HEK293 (cell line): Measurements from ENCODE around the gene INO80B.
A peak's percentile ranks its signal among the peaks of the same experiment; 100 is the strongest.

ENCODE experiments used
- CTCF ChIA-PET: fragments of 350-600 bp; formaldehyde crosslinking; extraction: SDS; loops from one replicate; lab custom pipeline; 2021; ENCODE audit warnings: antibody characterized with exemption; lab: Yijun Ruan, JAX
- POLR2A ChIA-PET: fragments of 300-600 bp; formaldehyde crosslinking; extraction: SDS; loops from one replicate; lab custom pipeline; 2020; ENCODE audit warnings: antibody characterized with exemption, inconsistent platforms; lab: Yijun Ruan, JAX
- H3K27ac ChIP-seq: fragments of 200-500 bp; sonication (Bioruptor generic); 2 replicates; pipeline ENCODE4 v1.5.1; 2014; ENCODE audit warnings: low read depth, low read length, control low read depth, inconsistent platforms; ENCODE audit errors: extremely low read depth
- H3K36me3 ChIP-seq, 2 experiments: fragments of 200-500 bp in 1 of 2; sonication (Bioruptor generic) in 1 of 2; 1 replicate in 1 of 2; 2 replicates in 1 of 2; pipeline ENCODE4 v1.5.1; 2014 to 2017; ENCODE audit warnings: inconsistent platforms in 2 of 2, low read length in 2 of 2; ENCODE audit not compliant: control insufficient read depth in 2 of 2, insufficient read depth in 1 of 2
- H3K4me1 ChIP-seq: fragments of 200-500 bp; sonication (Bioruptor generic); 2 replicates; pipeline ENCODE4 v1.5.1; 2014; ENCODE audit warnings: mild to moderate bottlenecking, low read length, inconsistent platforms; ENCODE audit not compliant: control insufficient read depth, insufficient read depth
- H3K4me3 ChIP-seq: 2 replicates; pipeline ENCODE4 v1.5.1; 2011; ENCODE audit warnings: low read depth, mild to moderate bottlenecking, control low read depth, low read length, moderate library complexity
- H3K9me3 ChIP-seq: fragments of 200-500 bp; sonication (Bioruptor generic); 2 replicates; pipeline ENCODE4 v1.5.1; 2014; ENCODE audit warnings: low read depth, low read length, inconsistent platforms; ENCODE audit not compliant: control insufficient read depth, insufficient read depth
- CTCF ChIP-seq: fragments of 450-650 bp; formaldehyde crosslinking; IDR thresholded peaks from 2 replicates; pipeline ENCODE4 v1.5.1; 2016; ENCODE audit warnings: missing biosample characterization, missing genetic modification characterization
- EGR2 ChIP-seq: fragments of 450-650 bp; formaldehyde crosslinking; IDR thresholded peaks from 2 replicates; pipeline ENCODE4 v1.5.1; 2016; ENCODE audit warnings: low read depth, missing biosample characterization, missing genetic modification characterization
- GLI2 ChIP-seq: fragments of 450-650 bp; formaldehyde crosslinking; IDR thresholded peaks from 2 replicates; pipeline ENCODE4; 2017; ENCODE audit warnings: missing biosample characterization, missing genetic modification characterization, low read depth, borderline replicate concordance
- HOXC10 ChIP-seq: sonication (generic); formaldehyde crosslinking; IDR thresholded peaks from 2 replicates; pipeline ENCODE4 v1.8.1; 2023; ENCODE audit warnings: mild to moderate bottlenecking, missing genetic modification reagents
- KLF9 ChIP-seq: fragments of 450-650 bp; formaldehyde crosslinking; IDR thresholded peaks from 2 replicates; pipeline ENCODE4 v1.5.1; 2016; ENCODE audit warnings: missing biosample characterization, missing genetic modification characterization, low read depth
- PRDM1 ChIP-seq: fragments of 450-650 bp; formaldehyde crosslinking; IDR thresholded peaks from 2 replicates; pipeline ENCODE4; 2016; ENCODE audit warnings: missing biosample characterization, missing genetic modification characterization
- TCF7L2 ChIP-seq: IDR thresholded peaks from 2 replicates; pipeline ENCODE4 v1.6.1; 2011; ENCODE audit warnings: low read depth, mild to moderate bottlenecking, inconsistent platforms, low read length, moderate library complexity, borderline replicate concordance
- ZBTB10 ChIP-seq: fragments of 450-650 bp; formaldehyde crosslinking; IDR thresholded peaks from 2 replicates; pipeline ENCODE4 v1.5.1; 2016; ENCODE audit warnings: missing biosample characterization, missing genetic modification characterization
- ZFHX2 ChIP-seq: fragments of 450-650 bp; formaldehyde crosslinking; conservative IDR thresholded peaks from 2 replicates; pipeline ENCODE4 v1.5.1; 2016; ENCODE audit warnings: missing biosample characterization, missing genetic modification characterization
- ZIC2 ChIP-seq: fragments of 450-650 bp; formaldehyde crosslinking; IDR thresholded peaks from 2 replicates; pipeline ENCODE4 v1.5.1; 2016; ENCODE audit warnings: missing biosample characterization, missing genetic modification characterization
- ZNF302 ChIP-seq: fragments of 450-650 bp; formaldehyde crosslinking; IDR thresholded peaks from 2 replicates; pipeline ENCODE4 v1.5.1; 2016; ENCODE audit warnings: missing biosample characterization, missing genetic modification characterization, low read depth
- ZNF510 ChIP-seq: fragments of 450-650 bp; formaldehyde crosslinking; IDR thresholded peaks from 2 replicates; pipeline ENCODE4 v1.5.1; 2018; ENCODE audit warnings: mild to moderate bottlenecking, missing genetic modification characterization, missing biosample characterization; ENCODE audit not compliant: insufficient replicate concordance
- ZNF600 ChIP-seq: fragments of 450-650 bp; formaldehyde crosslinking; IDR thresholded peaks from 2 replicates; pipeline ENCODE4 v1.5.1; 2016; ENCODE audit warnings: missing biosample characterization, missing genetic modification characterization
- ZNF626 ChIP-seq: fragments of 450-650 bp; sonication (Bioruptor Pico); formaldehyde crosslinking; IDR thresholded peaks from 2 replicates; pipeline ENCODE4 v1.5.1; 2018; ENCODE audit warnings: missing biosample characterization, missing genetic modification characterization, inconsistent platforms
- ZNF629 ChIP-seq: fragments of 450-650 bp; formaldehyde crosslinking; IDR thresholded peaks from 2 replicates; pipeline ENCODE4 v1.5.1; 2017; ENCODE audit warnings: missing biosample characterization, missing genetic modification characterization
- ZNF664 ChIP-seq: fragments of 450-650 bp; formaldehyde crosslinking; IDR thresholded peaks from 2 replicates; pipeline ENCODE4 v1.5.1; 2016; ENCODE audit warnings: missing biosample characterization, missing genetic modification characterization
- TF ChIP-seq, protein P1 (sequence below): fragments of 450-650 bp; formaldehyde crosslinking; optimal IDR thresholded peaks from 2 replicates; pipeline ENCODE3; 2016; ENCODE audit warnings: missing biosample characterization, mild to moderate bottlenecking, missing genetic modification characterization
- TF ChIP-seq, protein P2 (sequence below): fragments of 450-650 bp; formaldehyde crosslinking; IDR thresholded peaks from 2 replicates; pipeline ENCODE4 v1.5.1; 2016; ENCODE audit warnings: missing biosample characterization, missing genetic modification characterization
- TF ChIP-seq, protein P3 (sequence below): fragments of 450-650 bp; formaldehyde crosslinking; IDR thresholded peaks from 2 replicates; pipeline ENCODE4 v1.5.1; 2016; ENCODE audit warnings: missing biosample characterization, missing genetic modification characterization, borderline replicate concordance

Gene INO80B

GRCh38 chr2:74407682-74408081, 47.2 kb upstream of the INO80B start (continued):
- TF ChIP-seq CTCF (tag by site-specific recombination) (no peak), ZNF600 (no peak), ZNF629 (tag by site-specific recombination) (no peak), GLI2 (tag by site-specific recombination) (no peak), ZNF302 (tag by site-specific recombination) (no peak), ZNF664 (tag by site-specific recombination) (no peak), PRDM1 (tag by site-specific recombination) (no peak)
- TF ChIP-seq, protein P1, sequence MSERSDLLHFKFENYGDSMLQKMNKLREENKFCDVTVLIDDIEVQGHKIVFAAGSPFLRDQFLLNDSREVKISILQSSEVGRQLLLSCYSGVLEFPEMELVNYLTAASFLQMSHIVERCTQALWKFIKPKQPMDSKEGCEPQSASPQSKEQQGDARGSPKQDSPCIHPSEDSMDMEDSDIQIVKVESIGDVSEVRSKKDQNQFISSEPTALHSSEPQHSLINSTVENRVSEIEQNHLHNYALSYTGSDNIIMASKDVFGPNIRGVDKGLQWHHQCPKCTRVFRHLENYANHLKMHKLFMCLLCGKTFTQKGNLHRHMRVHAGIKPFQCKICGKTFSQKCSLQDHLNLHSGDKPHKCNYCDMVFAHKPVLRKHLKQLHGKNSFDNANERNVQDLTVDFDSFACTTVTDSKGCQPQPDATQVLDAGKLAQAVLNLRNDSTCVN (tag by site-specific recombination) = no peak
- TF ChIP-seq, protein P2, sequence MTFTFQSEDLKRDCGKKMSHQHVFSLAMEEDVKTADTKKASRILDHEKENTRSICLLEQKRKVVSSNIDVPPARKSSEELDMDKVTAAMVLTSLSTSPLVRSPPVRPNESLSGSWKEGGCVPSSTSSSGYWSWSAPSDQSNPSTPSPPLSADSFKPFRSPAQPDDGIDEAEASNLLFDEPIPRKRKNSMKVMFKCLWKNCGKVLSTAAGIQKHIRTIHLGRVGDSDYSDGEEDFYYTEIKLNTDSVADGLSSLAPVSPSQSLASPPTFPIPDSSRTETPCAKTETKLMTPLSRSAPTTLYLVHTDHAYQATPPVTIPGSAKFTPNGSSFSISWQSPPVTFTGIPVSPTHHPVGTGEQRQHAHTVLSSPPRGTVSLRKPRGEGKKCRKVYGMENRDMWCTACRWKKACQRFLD (tag by site-specific recombination) = no peak
- TF ChIP-seq, all 188 proteins: peak for 0

- ChIA-PET CTCF (interaction anchor here (0.6 to 0.9 kb wide), 2 partner anchors 13 to 258 kb away, joined by 3 to 4 read pairs; no protein-coding TSS in a partner anchor), POLR2A (no interaction called here)
- H3K9me3 ChIP-seq = no peaks in the 10 kb centered on the region
- H3K4me1 ChIP-seq = no peaks in the 10 kb centered on the region
- H3K36me3 ChIP-seq = no peaks in the 10 kb centered on the region
- H3K27ac ChIP-seq = no peak overlapping the region
- no peak overlapping the region for H3K4me3 ChIP-seq
- TF ChIP-seq TCF7L2 (no peak), EGR2 (0 out of 2 replicates have a peak, but pooled peaks have one; percentile 6), KLF9 (no peak), ZFHX2 (tag by site-specific recombination) (0 out of 2 replicates have a peak, but pooled peaks have one; percentile 20), ZBTB10 (tag by site-specific recombination) (no peak)
- TF ChIP-seq, all 188 proteins: peak for 2
Measured at GRCh38 chr2:74413001-74413698, 41.7 kb upstream of the INO80B start.

DNA sequence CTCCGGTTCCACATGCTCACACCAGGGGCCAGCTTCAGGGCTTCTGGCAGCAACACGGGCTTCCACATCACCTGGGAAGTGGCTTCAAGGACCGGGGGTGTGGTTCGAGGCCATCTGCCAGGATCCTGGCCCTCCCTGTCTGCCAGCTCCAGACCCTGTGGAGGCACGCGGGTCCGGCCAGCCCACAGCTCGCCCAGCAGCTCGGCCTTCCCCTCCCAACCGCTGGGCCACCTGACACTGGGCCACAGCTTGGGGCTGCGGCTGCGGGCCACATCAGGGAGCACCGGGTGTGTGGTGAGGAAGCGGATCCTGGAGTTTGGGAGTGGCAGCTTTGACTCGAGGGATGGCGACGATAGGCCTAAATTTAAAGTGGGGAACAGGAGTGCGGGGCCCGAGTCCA, 40.4 kb upstream of the INO80B start:
- Histone ChIP-seq H3K27ac (no peak overlapping the region), H3K9me3 (no peaks in the 10 kb centered on the region), H3K4me3 (no peak overlapping the region), H3K4me1 (no peaks in the 10 kb centered on the region), H3K36me3 (no peaks in the 10 kb centered on the region)
- CTCF ChIA-PET = no interaction called here
- POLR2A ChIA-PET = no interaction called here
- TF ChIP-seq ZIC2 (tag by site-specific recombination) = no peak
- no peak for TF ChIP-seq HOXC10 (CRISPR knock-in tag)
- TF ChIP-seq ZNF626 (tag by site-specific recombination) = no peak
- TF ChIP-seq, protein P3, sequence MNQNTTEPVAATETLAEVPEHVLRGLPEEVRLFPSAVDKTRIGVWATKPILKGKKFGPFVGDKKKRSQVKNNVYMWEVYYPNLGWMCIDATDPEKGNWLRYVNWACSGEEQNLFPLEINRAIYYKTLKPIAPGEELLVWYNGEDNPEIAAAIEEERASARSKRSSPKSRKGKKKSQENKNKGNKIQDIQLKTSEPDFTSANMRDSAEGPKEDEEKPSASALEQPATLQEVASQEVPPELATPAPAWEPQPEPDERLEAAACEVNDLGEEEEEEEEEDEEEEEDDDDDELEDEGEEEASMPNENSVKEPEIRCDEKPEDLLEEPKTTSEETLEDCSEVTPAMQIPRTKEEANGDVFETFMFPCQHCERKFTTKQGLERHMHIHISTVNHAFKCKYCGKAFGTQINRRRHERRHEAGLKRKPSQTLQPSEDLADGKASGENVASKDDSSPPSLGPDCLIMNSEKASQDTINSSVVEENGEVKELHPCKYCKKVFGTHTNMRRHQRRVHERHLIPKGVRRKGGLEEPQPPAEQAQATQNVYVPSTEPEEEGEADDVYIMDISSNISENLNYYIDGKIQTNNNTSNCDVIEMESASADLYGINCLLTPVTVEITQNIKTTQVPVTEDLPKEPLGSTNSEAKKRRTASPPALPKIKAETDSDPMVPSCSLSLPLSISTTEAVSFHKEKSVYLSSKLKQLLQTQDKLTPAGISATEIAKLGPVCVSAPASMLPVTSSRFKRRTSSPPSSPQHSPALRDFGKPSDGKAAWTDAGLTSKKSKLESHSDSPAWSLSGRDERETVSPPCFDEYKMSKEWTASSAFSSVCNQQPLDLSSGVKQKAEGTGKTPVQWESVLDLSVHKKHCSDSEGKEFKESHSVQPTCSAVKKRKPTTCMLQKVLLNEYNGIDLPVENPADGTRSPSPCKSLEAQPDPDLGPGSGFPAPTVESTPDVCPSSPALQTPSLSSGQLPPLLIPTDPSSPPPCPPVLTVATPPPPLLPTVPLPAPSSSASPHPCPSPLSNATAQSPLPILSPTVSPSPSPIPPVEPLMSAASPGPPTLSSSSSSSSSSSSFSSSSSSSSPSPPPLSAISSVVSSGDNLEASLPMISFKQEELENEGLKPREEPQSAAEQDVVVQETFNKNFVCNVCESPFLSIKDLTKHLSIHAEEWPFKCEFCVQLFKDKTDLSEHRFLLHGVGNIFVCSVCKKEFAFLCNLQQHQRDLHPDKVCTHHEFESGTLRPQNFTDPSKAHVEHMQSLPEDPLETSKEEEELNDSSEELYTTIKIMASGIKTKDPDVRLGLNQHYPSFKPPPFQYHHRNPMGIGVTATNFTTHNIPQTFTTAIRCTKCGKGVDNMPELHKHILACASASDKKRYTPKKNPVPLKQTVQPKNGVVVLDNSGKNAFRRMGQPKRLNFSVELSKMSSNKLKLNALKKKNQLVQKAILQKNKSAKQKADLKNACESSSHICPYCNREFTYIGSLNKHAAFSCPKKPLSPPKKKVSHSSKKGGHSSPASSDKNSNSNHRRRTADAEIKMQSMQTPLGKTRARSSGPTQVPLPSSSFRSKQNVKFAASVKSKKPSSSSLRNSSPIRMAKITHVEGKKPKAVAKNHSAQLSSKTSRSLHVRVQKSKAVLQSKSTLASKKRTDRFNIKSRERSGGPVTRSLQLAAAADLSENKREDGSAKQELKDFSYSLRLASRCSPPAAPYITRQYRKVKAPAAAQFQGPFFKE (tag by site-specific recombination) = no peak
- no peak for TF ChIP-seq ZNF510 (tag by site-specific recombination)
